ENCODE data around the gene ZBTB12. TPM values are rescaled to one million over a fixed set of nuclear protein-coding genes. Genes with fewer than 3 reads are reported as not detected.
A peak's percentile ranks its signal among the peaks of the same experiment; 100 is the strongest.

Gene ZBTB12
- total and polyA plus RNA-seq, 2 of the 4 experiments (the other 2 are of a cell fraction), result 2.0 to 8.5 TPM

- Histone ChIP-seq H3K14ac (replicated peaks; ENCODE audit: low read depth, low read length) (no peak overlapping the region), H3K27ac (ENCODE audit: insufficient read depth, low read length) (no peak overlapping the region), H2AK9ac (replicated peaks; ENCODE audit: low read depth, low read length, poor library complexity) (no peak overlapping the region), H2BK5ac (ENCODE audit: low read depth, low read length, poor library complexity, severe bottlenecking) (no peak overlapping the region), H3K9me3 (ENCODE audit: control insufficient read depth, insufficient read depth, low read length) (no peaks in the 10 kb centered on the region), H2BK20ac (ENCODE audit: low read depth, low read length) (no peak overlapping the region), H4K91ac (ENCODE audit: insufficient read depth, low read depth, low read length) (no peak overlapping the region), H2BK15ac (ENCODE audit: low read depth, low read length) (no peak overlapping the region), H2AK5ac (ENCODE audit: low read depth, low read length) (peak overlapping the region; percentile 66), H3K18ac (ENCODE audit: low read depth, low read length) (no peak overlapping the region), H3K9ac (ENCODE audit: low read depth, low read length) (no peak overlapping the region), H4K20me1 (ENCODE audit: insufficient read depth, low read length) (0 out of 2 replicates have a peak, but pooled peaks cover 5% of the 10 kb centered on the region), H2AFZ (replicated peaks; ENCODE audit: low read length, poor library complexity) (no peak overlapping the region), H3K36me3 (ENCODE audit: control insufficient read depth, insufficient read depth, low read length) (peaks cover 20% of the 10 kb centered on the region), H3K4me3 (ENCODE audit: insufficient read depth, low read depth, low read length) (no peak overlapping the region), H3K9me1 (ENCODE audit: insufficient read depth, low read length) (peaks cover 12% of the 10 kb centered on the region), H4K8ac (ENCODE audit: low read depth in 2 of 2, low read length in 2 of 2) (no peak overlapping the region), H2BK120ac (ENCODE audit: low read depth, low read length) (no peak overlapping the region), H3K4ac (ENCODE audit: low read depth, low read length) (no peak overlapping the region), H3K23ac (ENCODE audit: low read depth, low read length) (no peak overlapping the region), H3K4me1 (ENCODE audit: control insufficient read depth, insufficient read depth, low read length) (peaks cover 22% of the 10 kb centered on the region), H3K27me3 (ENCODE audit: control insufficient read depth, insufficient read depth, low read length) (no peaks in the 10 kb centered on the region), H3K79me1 (ENCODE audit: low read depth in 1 of 2, low read length in 2 of 2) (no peaks in the 10 kb centered on the region), H3K4me2 (ENCODE audit: low read depth, low read length) (no peak overlapping the region), H3K56ac (ENCODE audit: extremely low read depth, insufficient read depth, low read length) (no peak overlapping the region), H4K5ac (ENCODE audit: low read depth, low read length) (no peak overlapping the region)
- dilution Hi-C loops (cut with HindIII; ENCODE audit: low sequenced_read_pairs, unreplicated experiment) (no loop called here), in situ Hi-C loops (cut with MboI; ENCODE audit: low sequenced_read_pairs) (loop anchor here (5.0 to 10.0 kb wide), 2 partner anchors 36 to 264 kb away; partner anchors contain the start of gene LY6G5C), intact Hi-C loops (cut with micrococcal nuclease) (no loop called here)
- ChIA-PET POLR2A (ENCODE audit: unreplicated experiment) (no interaction called here), CTCF (no interaction called here)
- no TSS peak for BruUV-seq (replicated peaks)
- no peak for TF ChIP-seq RFX5 (IDR thresholded peaks at IDR 0.05; ENCODE audit: low read depth, low read length)
- TF ChIP-seq CHD1 (IDR thresholded peaks at IDR 0.05; ENCODE audit: low read depth, low read length), result no peak
- TF ChIP-seq MXI1 (IDR thresholded peaks at IDR 0.05; ENCODE audit: borderline replicate concordance, low read depth, low read length), result no peak
- TF ChIP-seq ELK1 (IDR thresholded peaks at IDR 0.05; ENCODE audit: borderline replicate concordance, low read depth, low read length), result no peak
- no peak for TF ChIP-seq CEBPB (IDR thresholded peaks at IDR 0.05; ENCODE audit: low read depth, low read length)
- no peak for ATAC-seq (ENCODE audit: low read depth)
- WGBS, 2 experiments (ENCODE audit: extremely low coverage in 2 of 2, insufficient read length in 1 of 2), result no CpG with 5 or more reads among the region's 5 CpGs
- no peak for DNase-seq
These were observed 46.4 kb upstream of the ZBTB12 start for GRCh38 chr6:31948306-31948705.

Measured in IMR-90 (cell line).